ENCODE measurements around the gene TWF2.

TWF2 gene

GRCh38 chr3:52228751-52229291 lies 10.1 kb downstream of the TWF2 start:
- DNase-seq (ENCODE audit: low spot score) = no peak
- in situ Hi-C loops (cut with MboI; ENCODE audit: low pct_unique_long_range_greater_than_20kb, low sequenced_read_pairs, unreplicated experiment) = no loop called here

GRCh38 chr3:52228266-52228665 lies 10.7 kb downstream of the TWF2 start:
- in situ Hi-C loops (cut with MboI; ENCODE audit: low pct_unique_long_range_greater_than_20kb, low sequenced_read_pairs, unreplicated experiment) = no loop called here
- TF ChIP-seq CTCF (IDR thresholded peaks at IDR 0.05; ENCODE audit: extremely low read depth, insufficient read depth, missing control alignments) = no peak
- DNase-seq (ENCODE audit: low spot score) = no peak

More at GRCh38 chr3:52228751-52229291, 10.1 kb downstream of the TWF2 start:
- no peak for TF ChIP-seq CTCF (IDR thresholded peaks at IDR 0.05; ENCODE audit: extremely low read depth, insufficient read depth, missing control alignments)

- in situ Hi-C loops (cut with MboI; ENCODE audit: low pct_unique_long_range_greater_than_20kb, low sequenced_read_pairs, unreplicated experiment) = no loop called here
- no peak for TF ChIP-seq CTCF (IDR thresholded peaks at IDR 0.05; ENCODE audit: extremely low read depth, insufficient read depth, missing control alignments)
These were observed 11.2 kb downstream of the TWF2 start for GRCh38 chr3:52227766-52228165.

GRCh38 chr3:52227117-52227516 lies 11.8 kb downstream of the TWF2 start:
- in situ Hi-C loops (cut with MboI; ENCODE audit: low pct_unique_long_range_greater_than_20kb, low sequenced_read_pairs, unreplicated experiment) = no loop called here
- peak; percentile 5 for TF ChIP-seq CTCF (IDR thresholded peaks at IDR 0.05; ENCODE audit: extremely low read depth, insufficient read depth, missing control alignments)
- DNase-seq (ENCODE audit: low spot score) = no peak

More at GRCh38 chr3:52227766-52228165, 11.2 kb downstream of the TWF2 start:
- DNase-seq (ENCODE audit: low spot score) = no peak

GRCh38 chr3:52226229-52226817 lies 12.6 kb downstream of the TWF2 start:
- in situ Hi-C loops (cut with MboI; ENCODE audit: low pct_unique_long_range_greater_than_20kb, low sequenced_read_pairs, unreplicated experiment) = no loop called here
- no peak for DNase-seq (ENCODE audit: low spot score)
- TF ChIP-seq CTCF (IDR thresholded peaks at IDR 0.05; ENCODE audit: extremely low read depth, insufficient read depth, missing control alignments) = no peak

- in situ Hi-C loops (cut with MboI; ENCODE audit: low pct_unique_long_range_greater_than_20kb, low sequenced_read_pairs, unreplicated experiment) = no loop called here
These were observed 13.3 kb downstream of the TWF2 start, which contains the start of gene TLR9 for GRCh38 chr3:52225452-52226228. TSS of gene TLR9 (minus strand) at chr3:52225645. CDS start at chr3:52225529, 116 bp downstream.

More at GRCh38 chr3:52225452-52226228, 13.3 kb downstream of the TWF2 start, which contains the start of gene TLR9:
- peak; percentile 83 for DNase-seq (ENCODE audit: low spot score)
- TF ChIP-seq CTCF (IDR thresholded peaks at IDR 0.05; ENCODE audit: extremely low read depth, insufficient read depth, missing control alignments) = no peak
